Caco-2 (cell line): ENCODE measurements around the gene AGRN. TPM values are rescaled to one million over a fixed set of nuclear protein-coding genes. Genes with fewer than 3 reads are reported as not detected.
"Not testable (repeated sequence)": the region's sequence is repeated elsewhere in the genome, so short reads cannot be mapped to it uniquely, and the experiment has no call there.

Experiments
- BruUV-seq: library from RNA; stranded (reverse); fragments of 400-500 nt; replicated peaks from 2 replicates; lab custom pipeline; 2021; lab: Mats Ljungman, UMichigan
- CTCF ChIA-PET: fragments of 300-600 bp; sonication (Branson Sonifier 250); formaldehyde crosslinking; loops from one replicate; lab custom pipeline; 2022; ENCODE audit warnings: antibody characterized with exemption; lab: Charles Lee
- POLR2A ChIA-PET: fragments of 300-600 bp; sonication (Branson Sonifier 250); formaldehyde crosslinking; loops from one replicate; lab custom pipeline; 2022; ENCODE audit warnings: antibody characterized with exemption; lab: Charles Lee
- DNase-seq, 2 experiments: peaks; one replicate each; pipeline versions ENCODE4 v3.0.0 to v3.0.0-alpha.2; 2020 to 2022
- H3K27me3 ChIP-seq: replicated peaks from 2 replicates; pipeline ENCODE4 v1.6.0; 2011; ENCODE audit warnings: low read length; ENCODE audit not compliant: control insufficient read depth, insufficient read depth
- H3K36me3 ChIP-seq: 2 replicates; pipeline ENCODE4 v1.5.1; 2011; ENCODE audit warnings: low read length; ENCODE audit not compliant: control insufficient read depth, insufficient read depth
- H3K4me1 ChIP-seq: fragments of 250-450 bp; sonication (Bioruptor Pico); 2 replicates; pipeline ENCODE4 v1.5.1; 2020; ENCODE audit warnings: mild to moderate bottlenecking
- H3K4me3 ChIP-seq: 2 replicates; pipeline ENCODE4 v1.5.1; 2011; ENCODE audit warnings: low read depth, mild to moderate bottlenecking, control low read depth, low read length
- H3K9me3 ChIP-seq: fragments of 250-450 bp; sonication (Bioruptor Pico); 2 replicates; pipeline ENCODE4 v1.5.1; 2020; ENCODE audit warnings: mild to moderate bottlenecking, moderate library complexity
- H3K27ac Mint-ChIP-seq: one replicate; pipeline ENCODE4 v1.8.0; 2022; ENCODE audit warnings: mixed read lengths; ENCODE audit not compliant: unreplicated experiment
- H3K27me3 Mint-ChIP-seq: one replicate; pipeline ENCODE4 v1.8.0; 2022; ENCODE audit warnings: mixed read lengths; ENCODE audit not compliant: insufficient read depth, unreplicated experiment
- H3K36me3 Mint-ChIP-seq: one replicate; pipeline ENCODE4 v1.8.0; 2022; ENCODE audit warnings: mild to moderate bottlenecking, mixed read lengths; ENCODE audit not compliant: insufficient read depth, unreplicated experiment
- H3K4me1 Mint-ChIP-seq: one replicate; pipeline ENCODE4 v1.8.0; 2022; ENCODE audit warnings: low read depth, mixed read lengths; ENCODE audit not compliant: unreplicated experiment
- H3K4me3 Mint-ChIP-seq: one replicate; pipeline ENCODE4 v1.8.0; 2022; ENCODE audit warnings: mild to moderate bottlenecking, moderate library complexity, mixed read lengths; ENCODE audit not compliant: unreplicated experiment
- H3K9me3 Mint-ChIP-seq: one replicate; pipeline ENCODE4 v1.8.0; 2022; ENCODE audit warnings: mixed read lengths; ENCODE audit not compliant: unreplicated experiment
- CTCF ChIP-seq, 2 experiments: fragments of 200-600 bp in 1 of 2; IDR thresholded peaks; 1 replicate in 1 of 2; 2 replicates in 1 of 2; pipeline versions ENCODE4 v1.5.1 to v1.8.0; 2011 to 2022; ENCODE audit warnings: antibody characterized with exemption in 1 of 2, control low read depth in 1 of 2, inconsistent platforms in 1 of 2, low read depth in 1 of 2, low read length in 1 of 2, mild to moderate bottlenecking in 1 of 2, moderate library complexity in 1 of 2; ENCODE audit not compliant: insufficient read depth in 1 of 2, severe bottlenecking in 1 of 2, unreplicated experiment in 1 of 2
- intact Hi-C: fragments of 100-400 bp; cut with micrococcal nuclease; formaldehyde crosslinking; loops from one replicate; pipeline ENCODE4 v1.10.0; 2022; ENCODE audit not compliant: unreplicated experiment
- total RNA-seq: library from RNA; stranded (reverse); gene quantifications from 2 replicates; pipeline ENCODE4 v1.2.3, GENCODE V29; 2022

The AGRN gene
- total RNA-seq, 1 experiment from 2014 or later: 176 TPM

- Histone ChIP-seq H3K36me3 (no peaks in the 10 kb centered on the region; the same call in 1 of the 2 replicates), H3K4me1 (no peaks in the 10 kb centered on the region), H3K9me3 (no peaks in the 10 kb centered on the region), H3K4me3 (no peak overlapping the region), H3K27me3 (no peaks in the 10 kb centered on the region)
- peaks cover 12% of the 10 kb centered on the region for H3K9me3 Mint-ChIP-seq
- no peaks in the 10 kb centered on the region for H3K4me1 Mint-ChIP-seq
- POLR2A ChIA-PET: no interaction called here
- intact Hi-C loops: no loop called here
- H3K4me3 Mint-ChIP-seq: no peak overlapping the region
- TF ChIP-seq CTCF (IDR thresholded peaks at IDR 0.05; ENCODE audit: insufficient read depth in 1 of 2, low read depth in 1 of 2, low read length in 1 of 2, severe bottlenecking in 1 of 2, unreplicated experiment in 1 of 2): no peak
- H3K27ac Mint-ChIP-seq: no peak overlapping the region
- no peaks in the 10 kb centered on the region for H3K27me3 Mint-ChIP-seq
- no TSS peak for BruUV-seq
- CTCF ChIA-PET: no interaction called here
- no peak for DNase-seq
- H3K36me3 Mint-ChIP-seq: peaks cover 7% of the 10 kb centered on the region
Measured at GRCh38 chr1:1094981-1095380, 75.1 kb downstream of the AGRN start.

GRCh38 chr1:1096136-1096535, 76.2 kb downstream of the AGRN start:
- H3K4me3 ChIP-seq, H3K4me1 Mint-ChIP-seq, H3K9me3 ChIP-seq, H3K36me3 ChIP-seq, H3K27me3 Mint-ChIP-seq, intact Hi-C loops, H3K27me3 ChIP-seq, POLR2A ChIA-PET, H3K4me1 ChIP-seq, DNase-seq, H3K36me3 Mint-ChIP-seq, CTCF ChIA-PET, BruUV-seq, H3K4me3 Mint-ChIP-seq, H3K27ac Mint-ChIP-seq: not testable (repeated sequence)
- peaks cover 23% of the 10 kb centered on the region for H3K9me3 Mint-ChIP-seq

- no peaks in the 10 kb centered on the region for H3K36me3 ChIP-seq
- TF ChIP-seq CTCF (IDR thresholded peaks at IDR 0.05; ENCODE audit: insufficient read depth in 1 of 2, low read depth in 1 of 2, low read length in 1 of 2, severe bottlenecking in 1 of 2, unreplicated experiment in 1 of 2): no peak
- no peaks in the 10 kb centered on the region for H3K27me3 Mint-ChIP-seq
- no TSS peak for BruUV-seq
- peaks cover 7% of the 10 kb centered on the region for H3K36me3 Mint-ChIP-seq
- H3K4me3 ChIP-seq: no peak overlapping the region
- no peak overlapping the region for H3K27ac Mint-ChIP-seq
- H3K4me3 Mint-ChIP-seq: no peak overlapping the region
- POLR2A ChIA-PET: no interaction called here
- intact Hi-C loops: no loop called here
- peaks cover 23% of the 10 kb centered on the region for H3K9me3 Mint-ChIP-seq
- no peak for DNase-seq
- H3K4me1 Mint-ChIP-seq: no peaks in the 10 kb centered on the region
- no peaks in the 10 kb centered on the region for H3K9me3 ChIP-seq
- no peaks in the 10 kb centered on the region for H3K27me3 ChIP-seq
- no peaks in the 10 kb centered on the region for H3K4me1 ChIP-seq
- CTCF ChIA-PET: no interaction called here
Measured at GRCh38 chr1:1098681-1099421, 78.9 kb downstream of the AGRN start.
